CD4-positive, alpha-beta T cell treated with Interleukin-4 for 1 hour (primary cell): ENCODE data around the gene BET1.

Source experiments
- DNase-seq, 2 donors: peaks; one replicate each; pipeline ENCODE4 v3.0.0-alpha.2; 2020 to 2022

The BET1 gene

GRCh38 chr7:94011714-94012353 is 7.7 kb upstream of the BET1 start:
- DNase-seq: no peak

GRCh38 chr7:94008537-94008936 is 4.4 kb upstream of the BET1 start:
- DNase-seq: no peak

GRCh38 chr7:94005753-94006152 is 1.6 kb upstream of the BET1 start:
- no peak for DNase-seq

- DNase-seq: no peak
Measured at GRCh38 chr7:94003446-94004023, 620 bp downstream of the BET1 start.

GRCh38 chr7:94001396-94001795 is 2.8 kb downstream of the BET1 start:
- DNase-seq: no peak

DNA sequence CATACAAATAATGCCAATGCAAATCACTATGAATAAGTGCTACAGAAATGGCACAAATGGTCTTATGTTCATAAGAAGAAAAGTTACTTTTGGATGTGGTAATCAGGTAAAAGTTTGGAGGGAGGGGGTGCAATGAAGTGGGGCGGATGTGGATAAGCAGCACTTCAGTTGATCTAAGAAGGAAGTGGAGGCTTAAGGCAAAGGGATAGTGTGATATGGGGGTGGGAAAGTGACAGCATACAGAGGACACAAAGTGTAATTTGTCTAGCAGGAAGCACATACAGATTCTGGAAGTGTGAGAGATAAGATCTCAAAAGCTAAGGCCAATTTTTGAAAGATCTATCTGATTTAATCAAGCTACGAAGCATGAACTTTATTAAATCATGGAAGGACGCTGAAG is 6.3 kb downstream of the BET1 start:
- no peak for DNase-seq

GRCh38 chr7:93992421-93993110 is 11.6 kb downstream of the BET1 start:
- DNase-seq: no peak

- no peak for DNase-seq
Measured at GRCh38 chr7:93987297-93987696, 16.9 kb downstream of the BET1 start.

- no peak for DNase-seq
Measured at GRCh38 chr7:93985101-93985500, 19.1 kb downstream of the BET1 start.

DNA sequence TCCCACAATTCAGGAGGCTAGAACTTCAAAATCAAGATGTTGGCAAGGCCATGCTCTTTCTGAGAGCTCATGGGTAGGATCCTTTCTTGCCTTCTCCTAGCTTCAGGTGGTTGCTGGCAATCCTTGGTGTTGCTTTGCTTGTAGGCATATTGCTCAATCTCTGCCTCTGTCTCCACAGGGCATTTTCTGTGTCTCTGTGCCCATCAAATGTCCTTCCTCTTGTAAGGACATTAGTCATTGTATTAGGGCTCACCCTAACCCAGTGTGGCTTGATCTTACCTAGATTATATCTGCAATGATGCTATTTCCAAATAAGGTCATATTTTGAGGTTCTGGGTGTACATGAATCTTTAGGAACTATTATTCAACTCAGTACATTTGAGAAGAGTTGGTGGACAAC is 20.1 kb downstream of the BET1 start:
- no peak for DNase-seq

DNA sequence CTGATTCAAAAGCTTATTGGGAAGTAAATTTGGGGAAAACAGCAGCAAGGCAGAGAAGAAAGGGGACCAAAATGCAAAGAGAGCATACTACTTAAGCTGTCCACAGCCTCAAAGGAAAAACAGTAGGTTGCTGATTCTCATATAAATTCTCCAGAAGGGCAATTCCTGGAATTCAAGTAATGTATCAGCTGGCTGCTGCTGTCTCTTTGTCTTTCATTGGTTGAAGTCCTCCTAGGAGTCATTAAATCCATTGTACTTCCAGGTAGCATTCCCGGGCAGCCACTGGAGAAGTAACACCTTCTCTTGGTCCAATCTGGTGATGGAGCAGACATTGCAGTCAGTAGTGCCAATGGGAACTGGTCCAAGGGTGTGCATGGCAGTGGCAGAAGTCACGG is 22.7 kb downstream of the BET1 start:
- DNase-seq: no peak

DNA sequence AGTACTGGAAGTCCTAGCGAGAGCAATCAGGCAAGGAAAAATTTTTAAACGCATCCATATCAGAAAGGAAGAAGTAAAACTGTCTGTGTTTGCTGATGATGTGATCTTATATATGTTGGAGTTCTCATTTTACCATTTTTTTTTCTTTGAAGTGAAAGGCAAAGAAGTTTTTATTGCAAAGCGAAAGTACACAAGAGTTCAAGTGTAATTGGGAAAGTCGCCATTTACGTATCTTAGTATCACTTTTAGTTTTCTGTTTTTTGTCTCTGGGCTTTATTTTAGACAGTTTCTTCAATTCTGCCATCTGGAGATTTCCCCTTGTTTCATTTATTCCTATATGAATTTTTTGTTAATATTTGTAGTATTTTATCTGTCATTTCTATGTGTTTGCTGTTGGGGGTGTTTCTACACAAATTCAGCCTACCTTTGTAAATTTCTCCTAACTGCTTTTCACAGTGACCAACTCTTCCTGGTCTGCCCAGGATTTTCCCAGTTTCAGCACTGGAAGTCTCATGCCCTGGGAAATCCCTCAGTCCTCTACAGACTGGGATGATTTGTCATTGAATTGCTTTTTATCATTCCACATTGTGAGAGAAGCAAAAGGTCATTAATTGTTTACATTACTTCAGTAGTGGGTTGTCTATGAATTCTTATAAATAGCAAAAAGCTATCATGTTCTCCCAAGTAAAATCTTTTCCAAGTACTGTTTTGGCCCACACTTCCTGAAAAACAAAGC is 23.2 kb downstream of the BET1 start:
- no peak for DNase-seq

DNA sequence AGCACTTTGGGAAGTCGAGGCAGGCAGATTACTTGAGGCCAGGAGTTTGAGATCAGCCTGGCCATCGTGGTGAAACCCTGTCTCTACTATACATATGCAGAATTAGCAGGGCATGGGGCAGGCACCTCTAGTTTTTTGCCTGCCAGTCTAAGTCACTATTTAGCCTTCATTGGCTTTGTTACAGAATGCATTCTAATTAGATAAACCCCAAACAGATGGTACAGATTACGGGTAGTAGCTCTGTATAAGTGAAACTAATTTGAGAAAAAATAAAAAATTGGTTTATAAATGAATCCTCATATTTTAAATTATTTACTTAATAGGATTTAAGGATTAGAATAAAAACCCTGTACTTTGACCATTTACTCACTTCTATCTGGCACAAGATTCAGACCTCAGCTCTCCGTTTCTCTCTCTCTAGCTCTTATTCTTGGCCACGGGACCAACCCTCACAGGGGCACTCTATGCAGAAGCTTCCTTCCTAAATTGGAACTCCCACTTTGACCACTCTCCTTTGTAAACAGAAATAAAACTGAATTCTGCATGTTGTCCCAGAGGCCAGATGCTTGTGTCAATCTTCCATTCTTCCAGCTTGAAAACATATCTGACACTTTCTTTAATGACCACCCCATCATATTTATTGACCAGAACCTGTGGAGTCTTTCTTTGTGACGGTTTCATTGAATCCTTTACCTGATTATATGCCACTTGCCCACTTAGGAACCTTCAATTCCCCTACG is 26.8 kb downstream of the BET1 start:
- no peak for DNase-seq

GRCh38 chr7:93973134-93973533 is 31.0 kb downstream of the BET1 start:
- DNase-seq: no peak

DNA sequence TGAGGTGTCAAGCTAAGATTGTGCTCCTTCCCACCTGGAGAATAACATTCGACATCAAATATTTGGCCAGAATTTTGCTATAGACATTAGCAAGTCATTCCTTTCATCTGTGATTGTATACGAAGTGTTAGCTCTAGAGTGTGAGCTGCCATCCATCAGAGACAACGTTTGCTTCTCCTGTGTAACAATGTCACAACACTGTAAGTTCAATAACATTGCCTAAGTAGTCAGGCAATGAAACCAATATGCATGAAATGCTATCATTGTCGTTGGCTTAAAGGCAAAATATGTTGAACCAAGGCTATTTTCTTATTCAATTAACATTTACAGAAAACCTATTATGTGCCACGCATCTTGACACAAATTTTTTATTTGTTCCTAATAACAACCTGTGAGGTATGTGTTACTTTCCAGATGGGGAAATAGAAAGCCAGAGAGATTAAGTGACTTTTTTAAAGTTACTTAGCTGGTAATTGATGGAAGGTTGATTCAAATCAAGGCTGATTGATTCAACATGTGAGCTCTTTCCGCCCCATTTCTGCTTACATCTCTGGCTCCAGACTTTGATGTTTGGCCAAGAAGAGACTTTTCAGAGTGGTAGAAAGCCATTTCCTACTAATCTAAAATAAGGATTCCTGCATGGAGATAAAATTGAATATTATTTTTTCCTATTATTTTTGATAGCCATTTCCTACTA is 32.0 kb downstream of the BET1 start:
- DNase-seq: no peak

- no peak for DNase-seq
Measured at GRCh38 chr7:93968911-93969620, 35.1 kb downstream of the BET1 start.

- no peak for DNase-seq
Measured at GRCh38 chr7:93964813-93965212, 39.3 kb downstream of the BET1 start.

DNA sequence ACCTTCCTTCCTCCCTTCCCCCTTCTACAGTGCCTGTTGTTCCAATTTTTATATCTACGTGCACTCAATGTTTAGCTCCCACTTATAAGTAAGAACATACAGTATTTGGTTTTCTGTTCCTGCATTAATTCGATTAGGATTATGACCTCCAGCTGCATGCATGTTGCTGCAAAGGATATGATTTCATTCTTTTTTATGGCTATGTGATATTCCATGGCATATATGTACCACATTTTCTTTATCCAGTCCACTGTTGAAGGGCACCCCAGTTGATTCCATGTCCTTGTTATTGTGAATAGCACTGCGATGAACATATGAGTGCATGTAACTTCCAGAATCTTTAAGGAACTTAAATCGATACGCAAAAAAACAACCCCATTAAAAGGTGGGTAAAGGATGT is 39.9 kb downstream of the BET1 start:
- no peak for DNase-seq

DNA sequence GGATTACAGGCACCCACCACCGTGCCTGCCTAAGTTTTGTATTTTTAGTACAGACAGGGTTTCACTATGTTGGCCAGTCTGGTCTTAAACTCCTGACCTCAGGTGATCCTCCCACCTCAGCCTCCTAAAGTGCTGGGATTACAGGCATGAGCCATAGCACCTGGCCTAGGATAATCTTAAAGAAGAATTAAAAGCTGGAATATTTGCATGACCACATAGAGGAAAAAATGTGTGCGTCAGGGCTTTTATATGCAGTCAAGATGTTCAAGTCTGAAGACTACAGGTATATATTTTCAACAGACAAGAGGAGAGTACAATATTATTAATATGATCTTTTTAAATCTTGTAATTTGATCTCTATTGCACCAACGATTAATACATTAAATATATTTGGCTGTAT is 43.2 kb downstream of the BET1 start:
- no peak for DNase-seq

DNA sequence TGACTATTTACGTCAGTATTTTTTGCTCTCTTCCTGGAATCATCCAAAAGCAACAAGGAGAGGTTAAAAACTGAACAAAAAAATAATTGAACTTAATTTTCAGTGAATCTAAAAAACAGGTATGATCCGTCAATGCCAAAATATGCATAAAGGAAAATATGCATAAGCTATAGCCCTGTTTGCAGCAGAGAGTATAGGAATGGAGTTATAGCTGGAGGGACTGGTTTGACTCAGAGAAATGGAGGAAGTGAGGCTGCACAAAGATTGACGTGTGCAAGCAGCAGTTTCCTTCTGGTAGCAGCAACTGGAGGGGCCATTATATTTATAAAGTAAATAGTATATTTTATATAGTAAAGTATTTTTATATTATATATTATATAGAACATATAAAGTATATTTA is 45.5 kb downstream of the BET1 start:
- no peak for DNase-seq

- no peak for DNase-seq
Measured at GRCh38 chr7:93958216-93958615, 45.9 kb downstream of the BET1 start.

- no peak for DNase-seq
Measured at GRCh38 chr7:93957767-93958166, 46.4 kb downstream of the BET1 start.
